Erythroblast (primary cell): Measurements from ENCODE around the gene ZBTB20.

Source experiments
- GATA1 ChIP-seq: IDR thresholded peaks from 2 replicates; pipeline ENCODE4 v1.6.1; 2011; ENCODE audit warnings: low read depth, mild to moderate bottlenecking, control low read depth, low read length, moderate library complexity
- POLR2A ChIP-seq: IDR thresholded peaks from 2 replicates; pipeline ENCODE4 v1.6.1; 2011; ENCODE audit warnings: mild to moderate bottlenecking, low read length

- TF ChIP-seq POLR2A (no peak), GATA1 (no peak)
Measured at GRCh38 chr3:114671741-114672510, 475.2 kb downstream of the ZBTB20 start.
